GM19328 (cell line): Measurements from ENCODE around the gene SNX14.
A peak's percentile ranks its signal among the peaks of the same experiment; 100 is the strongest.
"Not testable (repeated sequence)": the region's sequence is repeated elsewhere in the genome, so short reads cannot be mapped to it uniquely, and the experiment has no call there.

ENCODE experiments used
- ATAC-seq: cut with Tn5 transposase; IDR thresholded peaks from one replicate; pipeline ENCODE4 v1.9.1; 2021; ENCODE audit warnings: mild to moderate bottlenecking, moderate library complexity; ENCODE audit not compliant: unreplicated experiment

Gene SNX14

DNA sequence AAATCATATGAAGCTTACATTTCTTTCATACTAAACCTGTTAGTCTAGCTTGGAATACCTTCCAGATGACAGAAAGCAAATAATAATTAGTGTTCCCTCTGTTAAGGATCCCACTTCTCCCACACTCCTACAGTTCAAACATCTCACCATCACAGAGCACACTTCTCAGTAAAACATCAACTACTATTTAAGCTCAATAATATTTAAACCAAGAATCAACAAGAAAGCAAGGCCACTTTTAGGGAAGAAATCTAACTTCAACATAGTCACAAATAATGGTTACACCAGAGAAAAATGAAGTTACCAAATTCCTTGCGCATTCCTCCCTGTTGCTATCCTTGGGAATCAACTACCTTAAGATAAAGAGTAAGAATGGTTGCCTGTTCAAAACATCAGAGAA lies 1.6 kb downstream of the SNX14 start:
- ATAC-seq = no peak

DNA sequence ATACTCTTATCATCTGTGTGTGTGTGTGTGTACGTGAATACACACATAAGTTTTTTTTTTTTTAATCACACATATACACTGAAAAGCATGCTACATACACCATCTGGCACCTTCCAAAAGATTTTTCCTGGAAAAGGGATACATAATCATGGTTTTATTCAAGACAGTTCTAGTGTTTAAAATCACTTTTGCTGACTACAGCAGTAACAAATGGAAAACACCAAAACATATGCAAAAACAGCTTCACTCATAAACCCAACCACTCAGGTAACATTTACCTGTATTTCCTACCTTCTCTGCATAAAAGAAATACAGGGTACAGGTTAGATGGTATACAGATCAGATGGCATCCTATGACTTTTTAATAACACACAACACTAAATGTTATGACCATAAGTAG lies 2.5 kb downstream of the SNX14 start:
- no peak for ATAC-seq

DNA sequence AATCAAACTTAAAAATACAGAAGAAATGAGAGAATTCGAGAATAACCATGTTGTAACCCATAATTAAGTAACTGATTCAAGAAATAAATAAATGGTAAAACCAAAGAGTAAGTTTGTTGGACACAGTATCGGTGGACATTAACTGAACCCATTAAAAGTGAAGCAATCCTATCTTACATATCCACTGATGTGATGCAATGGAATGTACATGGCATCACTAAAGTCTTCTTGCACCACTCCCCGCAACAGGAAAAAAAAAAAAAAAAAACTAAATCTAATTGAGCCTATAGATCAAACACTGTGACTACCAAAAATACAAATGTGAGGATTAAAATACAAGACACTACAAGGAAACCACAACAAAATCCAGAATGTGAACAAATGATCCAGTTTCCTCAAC lies 7.9 kb downstream of the SNX14 start:
- no peak for ATAC-seq

DNA sequence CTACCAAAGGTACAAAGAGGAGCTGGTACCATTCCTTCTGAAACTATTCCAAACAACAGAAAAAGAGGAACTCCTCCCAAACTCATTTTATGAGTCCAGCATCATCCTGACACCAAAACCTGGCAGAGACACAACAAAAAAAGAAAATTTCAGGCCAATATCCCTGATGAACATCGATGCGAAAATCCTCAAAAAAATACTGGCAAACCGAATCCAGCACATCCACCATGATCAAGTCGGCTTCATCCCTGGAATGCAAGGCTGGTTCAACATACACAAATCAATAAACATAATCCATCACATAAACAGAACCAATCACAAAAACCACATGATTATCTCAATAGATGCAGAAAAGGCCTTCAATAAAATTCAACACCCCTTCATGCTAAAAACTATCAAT lies 10.8 kb downstream of the SNX14 start:
- ATAC-seq = not testable (repeated sequence)

DNA sequence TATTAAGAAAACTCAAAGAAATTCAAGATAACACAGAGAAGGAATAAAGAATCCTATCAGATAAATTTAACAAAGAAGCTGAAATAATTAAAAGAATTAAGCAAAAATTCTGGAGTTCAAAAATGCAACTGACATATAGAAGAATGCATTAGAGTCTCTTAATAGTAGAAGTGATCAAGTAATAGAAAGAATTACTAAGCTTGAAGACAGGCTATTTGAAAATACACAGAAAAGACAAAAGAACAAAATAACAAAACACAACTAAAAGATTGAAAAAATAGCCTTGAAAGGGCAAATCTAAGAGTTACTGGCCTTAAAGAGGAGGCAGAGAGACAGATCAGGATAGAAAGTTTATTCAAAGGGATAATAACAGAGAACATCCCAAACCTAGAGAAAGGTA lies 12.1 kb downstream of the SNX14 start:
- no peak for ATAC-seq

DNA sequence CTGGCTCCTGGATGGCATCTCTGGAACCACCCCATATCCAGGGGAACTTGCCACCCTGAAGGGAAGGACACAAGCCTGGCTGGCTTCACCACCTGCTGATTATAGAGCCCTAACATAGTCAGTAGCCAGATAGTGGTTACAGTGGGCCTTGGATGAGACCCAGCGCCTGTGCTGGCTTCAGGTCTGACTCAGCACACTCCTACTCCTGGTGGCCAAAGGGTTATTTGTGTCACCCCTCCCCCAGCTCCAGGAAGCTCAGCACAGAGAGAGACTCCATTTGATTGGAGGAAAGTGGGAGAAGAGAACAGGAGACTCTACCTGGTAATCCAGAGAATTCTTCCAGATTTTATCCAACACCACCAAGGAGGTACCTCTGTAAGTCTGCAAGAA lies 12.8 kb downstream of the SNX14 start:
- ATAC-seq = peak; percentile 81

DNA sequence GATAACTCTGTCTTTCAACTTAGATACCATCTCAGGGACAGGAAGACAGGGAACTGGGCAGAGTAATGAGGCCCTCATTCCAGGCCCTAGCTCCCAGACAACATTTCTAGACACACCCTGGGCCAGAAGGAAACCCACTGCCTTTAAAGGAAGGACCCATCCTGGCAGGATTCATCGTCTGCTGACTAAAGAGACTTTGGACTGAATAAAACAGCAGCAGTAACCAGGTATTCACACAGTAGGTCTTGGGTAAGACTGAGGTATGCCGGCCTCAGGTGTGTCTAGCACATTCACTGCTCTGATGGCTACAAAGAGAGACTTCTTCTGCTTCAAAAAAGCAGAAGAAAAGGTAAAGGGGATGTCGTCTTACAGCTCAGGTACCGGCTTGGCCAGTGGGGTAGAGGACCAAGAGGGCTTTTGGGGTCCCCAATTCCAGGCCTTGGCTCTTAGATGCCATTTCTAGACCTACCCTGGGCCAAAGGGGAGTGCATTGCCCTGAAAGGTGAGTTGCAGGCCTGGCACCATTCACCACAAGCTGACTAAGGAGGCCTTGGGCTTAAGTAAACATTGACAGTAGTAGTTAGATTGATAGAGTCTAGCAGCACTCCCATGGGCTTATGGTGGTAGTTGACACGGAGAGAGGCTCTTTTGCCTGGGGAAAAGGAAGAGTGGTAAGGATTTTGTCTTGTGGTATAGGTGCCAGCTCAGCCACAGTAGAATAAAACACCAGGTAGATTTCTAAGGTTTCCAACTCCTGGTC lies 13.4 kb downstream of the SNX14 start:
- peak; percentile 19 for ATAC-seq

DNA sequence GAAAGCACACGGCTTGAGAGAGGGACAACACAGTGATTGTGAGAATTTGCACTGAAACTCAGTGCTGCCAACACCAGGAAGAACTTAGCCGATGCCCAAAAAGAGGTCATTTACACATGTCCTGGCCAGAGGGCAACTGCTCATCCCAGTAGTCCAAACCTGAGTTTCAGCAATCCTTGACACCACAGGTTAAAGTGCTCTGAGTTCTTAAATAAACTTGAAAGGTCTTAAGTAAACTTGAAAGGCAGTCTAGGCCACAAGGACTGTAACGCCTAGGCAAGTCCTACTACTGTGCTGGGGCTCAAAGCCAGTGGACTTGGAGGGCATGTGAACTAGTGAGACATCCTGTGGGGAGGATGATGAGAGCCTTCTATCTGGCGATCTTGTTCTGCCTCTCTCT lies 14.1 kb downstream of the SNX14 start:
- ATAC-seq = no peak

DNA sequence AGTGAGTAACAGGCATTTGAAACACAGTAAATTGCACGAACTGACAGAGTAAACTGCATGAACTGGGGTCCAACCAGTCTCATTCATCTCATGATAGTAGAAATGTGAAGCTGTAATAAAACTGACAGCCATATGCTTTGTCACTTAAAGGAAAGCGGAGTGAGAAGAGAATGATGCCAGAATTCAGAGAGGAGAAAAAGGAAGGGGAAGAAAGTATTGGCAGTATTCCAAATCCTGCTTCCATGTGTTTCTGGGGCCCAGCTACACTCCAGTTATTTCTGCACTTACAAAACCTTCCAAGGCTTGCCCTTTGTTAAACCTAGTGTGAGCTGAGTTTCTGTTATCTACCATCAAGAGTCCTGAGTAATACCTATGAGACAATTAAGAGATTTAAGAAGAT lies 17.2 kb downstream of the SNX14 start:
- ATAC-seq = no peak

DNA sequence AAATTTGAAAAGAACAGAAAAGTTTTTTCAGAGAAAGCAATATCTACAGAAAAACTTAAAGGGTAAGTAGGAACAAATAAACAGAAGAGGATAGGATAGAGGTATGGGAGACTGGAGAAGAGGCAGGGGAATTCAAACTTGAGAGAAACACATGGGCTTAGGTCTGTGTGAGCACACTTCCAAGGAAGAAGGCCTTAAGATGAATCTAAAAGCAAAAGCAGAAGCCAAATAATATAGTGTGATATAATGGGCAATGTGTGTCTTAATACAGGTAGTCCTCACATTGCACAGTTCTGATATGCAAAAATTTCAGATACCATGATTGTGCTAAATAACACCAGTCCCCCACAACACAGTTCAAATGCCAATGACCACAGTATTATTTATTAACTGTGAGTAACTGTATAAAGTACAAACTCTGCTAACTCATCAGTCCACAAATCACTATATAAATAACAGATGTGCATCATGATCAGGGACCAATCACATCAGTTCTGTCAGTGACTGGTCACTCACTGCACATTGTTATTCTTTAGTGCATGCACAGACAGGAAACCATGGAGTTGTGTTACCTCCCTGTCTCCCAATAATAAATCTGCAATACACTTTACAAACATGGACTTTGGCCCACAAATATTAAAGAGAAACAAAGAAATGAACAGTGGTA lies 18.6 kb downstream of the SNX14 start:
- ATAC-seq = no peak

DNA sequence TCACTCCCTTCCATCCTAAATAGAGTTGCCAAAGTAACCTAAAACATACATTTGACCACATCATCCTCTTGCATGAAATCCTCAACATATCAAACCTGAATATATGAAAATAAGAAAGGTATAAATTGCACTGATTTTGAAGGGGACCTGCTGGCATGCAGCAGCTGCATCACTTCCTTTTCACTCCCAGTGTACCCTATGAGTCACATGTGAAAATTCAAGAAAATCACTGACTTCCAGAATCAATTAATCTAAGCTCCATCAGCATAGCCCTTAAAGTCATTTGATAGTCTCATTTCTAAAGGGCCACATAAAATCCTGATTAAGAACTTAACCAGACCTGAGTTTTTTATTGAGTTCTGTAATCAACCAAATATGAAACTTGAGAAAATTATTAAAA lies 24.3 kb downstream of the SNX14 start:
- no peak for ATAC-seq

DNA sequence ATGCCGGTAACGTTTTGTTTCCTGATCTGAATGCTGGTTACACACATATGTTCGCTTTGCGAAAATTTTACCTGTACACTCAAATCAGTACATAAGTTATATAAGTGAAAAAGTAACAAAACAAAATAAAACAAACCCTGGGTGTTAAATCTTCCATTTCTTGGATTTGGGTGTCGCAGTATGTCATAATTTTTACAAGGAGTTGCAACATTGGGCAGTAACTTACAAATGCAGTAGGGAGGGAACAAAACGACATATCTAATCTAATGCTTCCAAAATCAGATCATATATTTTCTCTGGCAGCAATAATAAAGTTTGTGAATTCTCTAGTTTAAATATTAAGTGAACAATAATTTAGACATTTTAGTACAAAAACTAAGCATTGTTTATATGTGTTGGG lies 25.2 kb downstream of the SNX14 start:
- no peak for ATAC-seq

DNA sequence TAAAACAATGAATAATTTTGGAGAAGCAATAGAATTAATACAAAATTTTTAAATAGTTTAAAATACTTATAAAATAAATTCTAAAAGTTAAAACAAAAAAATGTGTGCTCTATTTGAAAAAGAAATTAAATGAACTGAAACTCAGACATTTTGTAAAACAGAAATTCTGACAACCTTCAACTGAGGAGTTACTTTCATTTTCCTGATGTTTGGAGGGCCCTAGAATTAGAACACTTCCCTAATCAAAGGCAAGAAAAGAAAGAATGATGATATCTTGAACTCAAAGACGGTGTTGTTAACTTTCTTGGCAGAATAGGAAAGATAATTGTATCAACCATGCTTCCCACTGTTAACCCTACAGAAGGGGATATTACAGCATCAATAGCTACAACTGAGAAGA lies 27.9 kb downstream of the SNX14 start:
- no peak for ATAC-seq

DNA sequence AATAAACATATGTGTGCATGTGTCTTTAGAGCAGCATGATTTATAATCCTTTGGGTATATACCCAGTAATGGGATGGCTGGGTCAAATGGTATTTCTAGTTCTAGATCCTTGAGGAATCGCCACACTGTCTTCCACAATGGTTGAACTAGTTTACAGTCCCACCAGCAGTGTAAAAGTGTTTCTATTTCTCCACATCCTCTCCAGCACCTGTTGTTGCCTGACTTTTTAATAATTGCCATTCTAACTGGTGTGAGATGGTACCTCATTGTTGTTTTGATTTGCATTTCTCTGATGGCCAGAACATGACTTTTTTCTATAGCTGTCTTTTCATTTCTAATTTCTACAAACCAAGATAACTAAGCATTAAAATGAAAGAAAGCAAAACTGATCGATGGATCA lies 29.4 kb downstream of the SNX14 start:
- not testable (repeated sequence) for ATAC-seq

DNA sequence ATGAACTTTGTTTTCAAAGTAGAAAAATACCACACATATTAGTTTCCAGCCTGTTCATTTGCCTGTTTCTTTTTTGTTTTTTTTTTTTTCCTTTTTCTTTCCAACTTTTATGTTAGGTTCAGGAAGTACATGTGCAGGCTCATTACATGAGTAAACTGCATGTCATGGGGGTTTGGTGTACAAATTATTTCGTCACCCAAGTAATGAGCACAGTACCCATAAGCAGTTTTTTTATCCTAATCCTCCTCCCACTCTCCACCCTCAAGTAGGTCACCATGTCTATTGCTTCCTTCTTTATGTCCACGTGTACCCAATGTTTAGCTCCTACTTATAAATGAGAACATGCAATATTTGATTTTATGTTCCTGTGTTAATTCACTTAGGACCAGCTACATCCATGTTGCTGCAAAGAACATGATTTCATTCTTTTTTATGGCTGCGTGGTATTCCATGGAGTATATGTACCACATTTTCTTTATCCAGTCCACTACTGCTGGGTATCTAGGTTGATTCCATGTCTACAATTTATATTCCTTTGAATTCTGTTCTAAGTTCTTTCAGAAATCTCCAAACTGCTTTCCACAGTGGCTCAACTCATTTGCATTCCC lies 31.8 kb downstream of the SNX14 start:
- ATAC-seq = no peak

DNA sequence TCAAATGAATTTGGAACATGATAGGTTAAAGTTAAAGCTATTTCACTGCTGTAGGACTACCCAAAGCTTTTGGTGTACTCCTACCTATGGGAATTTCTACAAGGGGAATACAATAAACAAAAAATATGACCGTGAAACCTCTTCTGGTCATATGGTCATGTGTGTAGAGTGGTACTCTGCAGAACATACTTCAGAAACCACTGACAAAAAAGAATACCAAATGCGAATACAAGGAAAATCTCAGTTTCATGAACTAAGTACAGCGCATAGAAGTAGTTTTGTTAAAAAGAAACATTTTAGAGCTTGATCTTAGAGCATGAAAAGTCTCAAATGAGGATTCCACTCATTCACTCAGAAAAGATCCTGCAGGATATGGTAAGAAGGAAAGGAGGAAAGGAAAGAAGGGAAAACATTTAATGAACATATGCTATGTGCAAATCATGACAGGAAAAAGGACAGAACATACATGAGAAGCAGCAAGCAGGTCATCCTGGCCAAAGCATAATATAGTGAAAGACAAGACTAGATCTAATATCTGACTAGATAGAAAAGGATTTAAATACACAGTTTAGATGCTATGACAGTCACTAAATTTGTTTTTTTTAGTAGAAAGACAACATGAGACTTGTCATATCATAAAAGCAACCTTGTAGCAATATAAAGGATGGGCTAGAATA lies 36.5 kb downstream of the SNX14 start:
- ATAC-seq = no peak

DNA sequence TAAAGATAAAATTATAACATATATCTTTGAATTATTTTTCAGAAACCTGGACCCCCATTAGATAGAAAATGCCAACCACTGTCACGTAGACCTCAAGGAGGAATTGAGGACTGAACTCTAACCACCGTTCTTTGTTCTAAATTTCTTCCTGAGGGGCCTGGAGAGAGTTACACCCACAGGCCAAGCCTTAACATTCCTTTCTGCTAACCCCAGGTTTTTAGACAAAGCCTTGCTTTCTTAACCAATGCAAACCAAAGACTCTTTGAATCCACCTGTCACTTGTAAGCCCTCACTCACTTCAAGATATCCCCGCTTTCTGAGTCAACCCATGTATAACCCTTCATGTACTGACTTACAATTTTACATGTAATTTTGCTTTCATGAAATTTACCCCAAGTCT lies 41.0 kb downstream of the SNX14 start:
- no peak for ATAC-seq

DNA sequence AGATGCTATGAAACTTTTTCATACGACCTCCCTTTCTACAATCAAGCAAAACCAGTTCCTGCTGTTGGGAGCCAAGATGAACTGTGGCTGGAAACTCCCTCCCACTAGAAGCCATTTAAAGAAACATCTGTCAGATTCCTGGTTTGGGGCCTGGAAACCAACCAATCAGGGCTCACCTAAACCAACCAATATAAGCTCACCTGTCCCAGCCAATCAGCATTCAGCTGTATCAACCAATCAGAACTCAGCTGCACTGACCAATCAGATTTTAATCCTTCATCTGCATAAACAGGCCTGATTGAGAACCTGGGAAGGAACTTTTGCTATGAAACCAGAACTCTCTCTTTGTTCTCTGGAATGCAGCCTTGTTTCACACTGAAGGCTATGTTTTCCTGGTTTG lies 42.4 kb downstream of the SNX14 start:
- no peak for ATAC-seq

DNA sequence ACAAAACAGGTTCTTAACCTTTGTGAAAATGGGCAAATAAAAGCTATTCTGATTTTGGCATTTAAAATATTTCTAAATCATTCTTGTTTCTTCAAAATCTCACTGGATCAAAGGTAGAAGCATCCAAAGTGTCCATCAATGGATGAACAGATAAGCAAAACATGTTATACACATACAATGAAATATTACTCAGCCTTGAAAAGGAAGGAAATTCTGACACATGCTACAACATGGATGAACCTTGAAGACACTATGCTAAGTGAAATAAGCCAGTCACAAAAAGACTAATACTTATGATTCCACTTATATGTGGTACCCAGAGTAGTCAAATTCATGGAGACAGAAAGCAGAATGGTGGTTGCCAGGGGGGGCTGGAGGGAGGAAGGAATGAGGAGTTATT lies 45.9 kb downstream of the SNX14 start:
- no peak for ATAC-seq

DNA sequence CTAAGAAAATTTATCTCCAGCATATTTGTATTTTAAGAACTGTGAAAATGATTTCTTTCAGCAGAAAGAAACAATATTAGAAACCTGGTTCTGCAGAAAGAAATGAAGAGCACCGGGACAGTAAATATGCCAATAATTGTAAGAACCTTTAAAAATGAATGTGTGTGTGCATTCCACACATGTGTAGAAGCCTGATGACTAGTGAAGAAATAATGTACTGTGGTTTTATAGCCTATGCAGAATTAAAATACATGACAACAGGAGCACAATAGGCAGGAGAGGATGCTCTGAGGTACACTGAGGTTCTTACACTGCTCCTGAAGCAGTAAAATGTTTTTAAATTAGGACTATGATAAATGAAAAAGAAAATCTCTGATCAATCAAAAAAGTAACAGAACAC lies 48.9 kb downstream of the SNX14 start:
- no peak for ATAC-seq

DNA sequence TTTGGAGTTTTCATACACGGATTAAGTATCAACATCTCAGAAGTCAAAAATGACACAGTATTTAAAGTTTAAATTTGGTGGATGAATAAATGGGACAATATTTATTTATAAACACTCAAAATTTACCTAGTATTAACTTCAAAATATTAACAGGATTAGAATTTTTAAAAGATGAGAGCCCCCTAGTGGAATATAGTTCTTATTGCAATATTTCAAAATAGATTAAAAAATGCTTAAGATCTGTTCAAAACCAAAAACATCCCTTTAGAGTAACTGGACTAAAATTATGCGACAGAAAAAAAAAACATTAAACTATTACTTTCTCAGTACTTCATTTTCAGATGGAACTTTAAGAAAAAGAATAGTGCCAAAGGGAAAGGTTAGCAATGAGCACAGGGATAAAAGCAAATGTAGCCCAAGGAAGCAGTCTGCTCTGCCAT lies 56.6 kb downstream of the SNX14 start:
- no peak for ATAC-seq

DNA sequence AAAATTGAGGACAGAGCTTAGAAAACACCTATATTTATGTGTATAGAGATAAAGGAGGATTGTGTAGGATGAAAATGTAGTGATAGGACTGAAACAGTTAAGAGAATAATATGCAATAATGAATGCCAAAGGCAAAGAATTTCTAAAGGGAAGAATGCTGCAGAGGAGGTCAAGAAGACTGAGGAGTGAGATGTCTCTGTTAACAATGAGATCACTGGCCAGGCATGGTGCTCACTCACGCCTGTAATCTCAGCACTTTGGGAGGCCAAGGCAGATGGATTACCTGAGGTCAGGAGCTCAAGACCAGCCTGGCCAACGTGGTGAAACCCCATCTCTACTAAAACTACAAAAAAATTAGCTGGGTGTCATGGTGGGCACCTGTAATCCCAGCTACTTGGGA lies 69.4 kb downstream of the SNX14 start:
- not testable (repeated sequence) for ATAC-seq
